HG03342 (cell line): ENCODE results near the gene DPF3.

Experiments
- ATAC-seq: cut with Tn5 transposase; IDR thresholded peaks from one replicate; pipeline ENCODE4 v1.9.1; 2021; ENCODE audit warnings: mild to moderate bottlenecking, moderate library complexity; ENCODE audit not compliant: unreplicated experiment

The DPF3 gene

GRCh38 chr14:72621387-72622065, 272.4 kb downstream of the DPF3 start:
- no peak for ATAC-seq

GRCh38 chr14:72619881-72620280, 274.0 kb downstream of the DPF3 start:
- no peak for ATAC-seq

- no peak for ATAC-seq
These were observed 274.8 kb downstream of the DPF3 start for GRCh38 chr14:72619111-72619571.

GRCh38 chr14:72618424-72618823, 275.5 kb downstream of the DPF3 start:
- ATAC-seq = no peak

- ATAC-seq = no peak
These were observed 276.4 kb downstream of the DPF3 start for GRCh38 chr14:72617391-72618031.

- ATAC-seq = no peak
These were observed 277.1 kb downstream of the DPF3 start for GRCh38 chr14:72616811-72617210.

- ATAC-seq = no peak
These were observed 277.6 kb downstream of the DPF3 start for GRCh38 chr14:72616294-72616693.

- ATAC-seq = no peak
These were observed 278.3 kb downstream of the DPF3 start for GRCh38 chr14:72615451-72616121.

GRCh38 chr14:72614891-72615415, 278.9 kb downstream of the DPF3 start:
- no peak for ATAC-seq

GRCh38 chr14:72614365-72614764, 279.5 kb downstream of the DPF3 start:
- no peak for ATAC-seq

GRCh38 chr14:72613975-72614319, 280.0 kb downstream of the DPF3 start:
- no peak for ATAC-seq

- ATAC-seq = no peak
These were observed 280.5 kb downstream of the DPF3 start for GRCh38 chr14:72613231-72613974.

GRCh38 chr14:72612041-72612440, 281.9 kb downstream of the DPF3 start:
- ATAC-seq = no peak

- no peak for ATAC-seq
These were observed 282.4 kb downstream of the DPF3 start for GRCh38 chr14:72611506-72611905.

GRCh38 chr14:72610831-72611200, 283.1 kb downstream of the DPF3 start:
- ATAC-seq = no peak

- ATAC-seq = no peak
These were observed 283.6 kb downstream of the DPF3 start for GRCh38 chr14:72610096-72610830.

GRCh38 chr14:72609205-72609916, 284.5 kb downstream of the DPF3 start:
- ATAC-seq = no peak

- no peak for ATAC-seq
These were observed 285.3 kb downstream of the DPF3 start for GRCh38 chr14:72608391-72609204.
